NCI-H1694 treated with DMSO at 0.1 percent for 48 hours (cell line): ENCODE data around the gene TMEM87B.

ENCODE experiments used
- DNase-seq: peaks from one replicate; lab custom pipeline; 2025; lab: John Stamatoyannopoulos, UW

TMEM87B gene

DNA sequence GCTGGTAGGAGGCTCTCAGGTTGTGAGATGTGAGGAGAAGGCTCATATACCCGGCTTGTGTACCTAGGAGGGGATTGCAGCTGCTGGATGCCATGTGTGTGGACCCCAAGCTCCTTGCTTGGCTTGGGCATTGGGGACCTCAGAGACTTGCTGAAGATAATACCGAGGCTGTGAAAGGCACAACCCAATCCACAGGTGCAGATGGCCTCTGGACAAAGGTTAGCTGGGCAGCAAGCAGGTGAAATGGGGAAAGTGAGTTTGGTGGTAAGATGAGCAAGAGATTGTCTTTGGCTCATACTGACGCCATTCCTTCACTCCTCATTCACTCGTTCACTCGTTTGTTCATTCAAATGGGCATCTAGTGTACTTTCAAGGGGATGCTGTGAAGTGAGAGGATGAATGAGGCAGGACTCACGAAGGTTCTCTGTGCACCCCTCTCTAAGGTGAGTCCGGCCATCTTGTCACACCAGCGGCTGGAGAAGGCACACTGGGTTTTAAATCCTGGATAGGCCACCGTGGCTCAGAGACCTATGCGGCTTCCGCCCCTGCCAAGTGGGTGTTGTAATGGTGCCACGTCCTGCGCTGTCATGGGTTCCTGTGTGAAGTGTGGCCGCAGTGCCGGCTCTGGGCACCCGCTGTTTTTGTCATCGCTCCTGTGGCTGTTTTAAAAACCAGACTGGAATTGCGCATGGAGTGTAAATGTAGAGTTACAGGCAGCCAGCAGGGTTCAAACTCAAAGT, 96.8 kb downstream of the TMEM87B start:
- DNase-seq = no peak

DNA sequence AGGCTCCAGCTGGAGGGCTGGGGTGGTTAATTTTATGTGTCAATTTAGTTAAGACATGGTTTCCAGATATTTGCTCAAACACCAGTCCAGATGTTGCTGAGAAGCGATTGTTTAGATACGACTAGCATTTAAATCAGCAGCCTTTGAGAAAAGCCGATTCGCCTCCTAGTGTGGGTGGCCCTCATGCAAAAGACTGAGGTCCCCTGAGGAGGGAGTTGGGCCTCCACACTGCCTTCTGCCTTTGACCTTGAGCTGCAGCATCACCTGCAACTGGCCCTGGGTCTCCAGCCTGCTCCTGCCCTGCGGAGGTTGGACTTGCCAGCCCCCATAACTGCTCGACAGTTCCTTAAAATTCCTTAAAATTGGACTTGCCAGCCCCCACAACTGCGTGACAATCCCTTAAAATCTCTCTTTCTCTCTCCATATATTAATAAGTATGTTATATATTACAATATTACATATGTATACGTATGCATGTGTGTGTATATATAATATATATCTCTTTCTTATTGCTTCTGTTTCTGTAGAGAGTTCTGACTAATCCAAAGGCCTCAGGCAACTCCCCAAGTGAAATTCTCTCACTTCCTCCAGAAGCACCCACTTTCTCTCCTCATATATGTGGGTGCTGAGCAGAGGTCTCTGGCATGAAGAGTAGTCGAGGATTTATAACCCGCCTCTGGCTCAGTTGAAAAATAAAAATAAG, 97.6 kb downstream of the TMEM87B start:
- no peak for DNase-seq

DNA sequence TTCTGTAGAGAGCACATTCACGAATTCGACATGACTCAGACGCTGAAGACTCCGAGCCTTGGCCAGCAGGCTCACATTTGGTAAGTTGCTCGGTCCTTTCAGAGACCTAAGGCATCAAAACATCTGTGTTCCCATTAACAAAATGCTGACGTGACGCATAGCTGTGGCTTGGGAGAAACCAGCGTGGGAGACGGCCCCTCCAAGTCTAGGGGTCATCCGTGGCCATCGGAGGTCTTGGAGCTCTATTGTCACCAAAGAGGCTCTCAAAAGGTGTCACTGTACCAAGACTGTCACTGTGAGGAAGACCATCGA, 98.1 kb downstream of the TMEM87B start:
- DNase-seq = no peak

DNA sequence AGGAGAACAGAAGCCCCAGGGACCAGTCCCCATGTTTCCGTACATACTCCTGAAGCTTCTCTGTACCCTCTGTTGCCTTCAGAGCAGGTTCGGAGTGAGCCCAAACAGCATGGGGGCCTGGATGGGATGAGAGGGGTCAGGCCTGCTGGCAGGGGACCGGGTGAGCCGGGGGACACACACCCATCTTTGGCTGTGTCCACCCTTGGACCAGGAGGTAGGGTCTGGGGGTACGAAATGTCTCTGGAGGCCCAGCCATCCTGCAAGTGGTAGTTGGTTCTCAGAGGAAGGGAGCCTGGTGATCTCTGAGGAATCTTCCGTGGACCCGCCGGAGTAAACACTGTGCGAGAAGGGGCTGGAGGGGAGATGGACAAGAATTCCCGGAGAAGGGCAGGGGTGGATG, 98.4 kb downstream of the TMEM87B start:
- no peak for DNase-seq

DNA sequence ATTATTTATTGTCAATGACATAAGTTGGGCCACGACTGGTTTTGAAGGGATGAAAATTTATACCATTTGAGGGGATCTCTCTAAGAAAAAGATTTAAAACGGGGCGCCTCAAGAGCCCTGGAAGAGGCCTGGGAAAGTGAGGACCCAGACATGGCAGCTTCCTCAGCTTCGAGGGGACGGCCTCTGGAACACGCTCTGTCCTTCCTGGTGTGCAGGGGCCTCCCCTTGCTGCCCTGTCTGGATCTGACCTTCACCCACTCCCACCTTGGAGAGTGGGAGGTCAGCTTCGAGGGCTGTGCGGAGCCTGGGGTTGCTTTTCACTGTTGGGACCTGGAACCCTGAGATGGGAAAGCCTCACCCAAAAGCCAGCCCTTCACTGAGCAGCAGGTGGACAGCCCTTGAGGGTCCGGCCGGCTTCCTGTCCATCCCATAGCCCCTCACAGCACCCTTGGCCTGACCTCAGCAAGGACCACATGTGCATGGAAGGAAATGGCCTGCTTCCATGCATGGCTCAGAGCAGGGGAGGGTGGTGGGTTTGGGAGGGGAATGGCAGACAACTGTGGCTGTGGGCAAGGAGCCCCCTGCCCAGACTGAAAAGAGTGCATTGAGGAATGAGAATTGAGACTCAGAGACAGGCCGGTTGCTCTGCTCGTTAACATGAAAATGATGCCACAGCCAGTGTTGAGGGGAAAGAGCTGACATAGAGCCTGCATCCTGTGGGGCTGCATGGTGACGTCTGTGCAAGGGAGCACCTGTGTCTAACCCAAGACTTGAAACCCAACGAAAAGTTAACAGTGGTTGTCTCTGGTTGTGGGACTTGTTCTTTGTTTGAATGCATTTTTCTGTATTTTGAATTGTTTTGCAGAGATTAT, 99.4 kb downstream of the TMEM87B start:
- DNase-seq = no peak

DNA sequence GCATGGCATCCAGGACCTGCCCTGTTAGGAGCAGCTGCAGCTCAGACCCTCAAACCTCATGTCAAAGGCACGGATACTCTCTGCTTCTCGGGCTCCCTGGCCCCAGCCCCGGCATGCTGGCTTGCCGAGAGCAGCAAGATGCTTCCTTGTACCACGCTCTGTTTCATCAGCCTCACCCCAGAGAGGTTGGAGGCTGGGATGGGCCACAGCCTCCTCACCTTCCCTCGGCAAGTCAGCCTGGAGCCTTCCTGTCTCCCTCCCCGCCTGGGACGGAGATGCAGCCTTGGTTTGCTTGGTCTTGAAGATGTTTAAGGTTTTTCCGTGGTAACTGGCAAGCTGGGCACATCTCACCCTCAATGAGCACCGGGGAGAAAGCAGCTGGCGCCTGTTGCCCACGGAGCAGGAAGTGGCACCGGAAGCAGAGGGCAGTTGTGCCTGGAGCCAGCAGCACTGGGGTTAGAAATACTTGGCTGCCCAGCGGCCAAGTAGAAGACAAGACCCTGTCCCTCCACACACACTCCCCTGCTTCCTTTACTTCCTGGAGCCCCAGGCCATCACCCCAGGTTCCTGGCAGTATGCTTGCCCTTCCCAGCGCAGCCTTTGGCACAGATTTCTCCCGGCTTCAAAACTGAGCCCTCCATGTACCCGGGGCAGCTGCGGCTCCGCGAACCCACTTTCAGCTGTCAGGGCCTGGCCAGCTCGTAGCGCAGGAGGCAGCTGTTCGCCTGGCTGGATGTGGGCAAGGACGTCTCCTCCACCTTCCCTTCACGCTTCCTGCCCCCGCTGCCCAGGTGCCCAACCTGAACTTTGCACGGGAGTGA, 100.5 kb downstream of the TMEM87B start:
- no peak for DNase-seq

DNA sequence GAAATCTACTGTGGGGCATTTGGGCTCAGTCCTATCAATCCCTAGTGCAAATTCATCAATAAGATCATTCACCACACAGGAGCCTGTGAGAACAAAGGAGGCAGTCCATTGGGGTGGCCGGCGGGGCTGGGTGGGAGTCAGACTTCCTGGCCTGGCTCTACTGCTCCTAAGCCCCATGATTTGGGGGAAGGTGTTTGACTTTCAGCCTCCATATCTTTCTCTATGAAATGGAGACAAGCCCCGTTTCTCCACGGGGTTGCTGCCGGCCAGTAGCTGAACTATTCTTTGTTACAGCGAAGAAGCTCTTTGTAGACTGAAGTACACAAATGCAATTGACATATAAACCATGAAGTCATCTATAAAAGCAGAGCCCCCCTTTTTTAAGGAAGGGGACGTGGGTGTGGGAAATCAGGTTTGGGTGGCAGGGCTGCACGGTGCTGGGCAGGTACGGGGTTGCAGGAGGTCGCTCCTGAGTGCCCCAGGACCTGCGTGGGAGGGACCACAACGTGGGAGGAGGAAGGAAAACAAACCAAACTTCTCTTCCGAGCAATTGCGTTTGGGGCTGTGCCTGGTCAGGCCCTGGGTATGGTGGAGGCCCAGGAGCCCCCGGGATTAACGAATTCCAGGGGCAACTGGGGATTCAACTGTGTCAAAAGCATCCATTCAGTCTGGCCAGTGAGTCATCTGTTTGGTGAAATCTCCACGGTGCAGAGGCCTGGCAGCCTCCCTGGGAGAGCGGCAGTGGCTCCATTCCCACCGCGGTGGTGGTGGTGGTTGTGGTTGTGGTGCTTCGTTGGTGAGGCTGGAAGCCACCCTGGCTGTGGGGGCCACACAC, 101.3 kb downstream of the TMEM87B start:
- DNase-seq = no peak

DNA sequence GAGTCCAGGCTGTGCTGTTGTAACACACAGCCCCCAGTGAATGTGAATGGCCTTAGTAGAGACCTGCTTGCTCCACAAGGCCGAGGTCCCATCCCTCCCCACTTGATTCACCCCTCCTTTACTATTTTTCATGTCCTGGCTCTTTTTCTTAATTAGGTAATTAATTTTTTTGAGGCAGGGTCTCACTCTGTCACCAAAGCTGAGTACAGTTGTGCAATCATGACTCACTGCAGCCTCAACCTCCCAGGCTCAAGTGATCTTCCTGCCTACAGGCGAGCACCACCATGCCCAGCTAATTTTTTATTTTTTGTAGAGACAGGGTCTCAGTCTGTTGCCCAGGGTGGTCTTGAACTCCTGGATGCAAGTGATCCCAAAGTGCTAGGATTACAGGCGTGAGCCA, 102.4 kb downstream of the TMEM87B start:
- DNase-seq = no peak

DNA sequence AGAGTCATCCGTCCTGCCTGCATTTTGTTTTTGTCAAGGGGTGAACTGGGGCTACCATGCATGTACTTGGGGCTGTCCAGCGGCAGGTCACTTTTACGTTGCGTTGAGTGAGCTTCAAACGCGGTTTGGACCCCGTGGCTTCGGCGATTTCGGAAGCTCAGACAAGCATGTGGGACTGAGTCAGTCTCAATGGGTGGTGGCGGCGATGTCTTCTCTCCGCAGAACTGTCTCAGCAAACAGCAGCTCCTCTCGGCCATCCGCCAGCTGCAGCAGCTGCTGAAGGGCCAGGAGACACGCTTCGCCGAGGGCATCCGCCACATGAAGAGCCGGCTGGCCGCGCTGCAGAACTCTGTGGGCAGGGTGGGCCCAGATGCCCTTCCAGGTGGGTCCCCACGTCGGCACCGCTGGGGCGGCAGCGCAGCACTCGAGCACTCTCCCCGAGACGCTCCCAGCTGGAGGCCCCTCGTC, 104.4 kb downstream of the TMEM87B start:
- no peak for DNase-seq

DNA sequence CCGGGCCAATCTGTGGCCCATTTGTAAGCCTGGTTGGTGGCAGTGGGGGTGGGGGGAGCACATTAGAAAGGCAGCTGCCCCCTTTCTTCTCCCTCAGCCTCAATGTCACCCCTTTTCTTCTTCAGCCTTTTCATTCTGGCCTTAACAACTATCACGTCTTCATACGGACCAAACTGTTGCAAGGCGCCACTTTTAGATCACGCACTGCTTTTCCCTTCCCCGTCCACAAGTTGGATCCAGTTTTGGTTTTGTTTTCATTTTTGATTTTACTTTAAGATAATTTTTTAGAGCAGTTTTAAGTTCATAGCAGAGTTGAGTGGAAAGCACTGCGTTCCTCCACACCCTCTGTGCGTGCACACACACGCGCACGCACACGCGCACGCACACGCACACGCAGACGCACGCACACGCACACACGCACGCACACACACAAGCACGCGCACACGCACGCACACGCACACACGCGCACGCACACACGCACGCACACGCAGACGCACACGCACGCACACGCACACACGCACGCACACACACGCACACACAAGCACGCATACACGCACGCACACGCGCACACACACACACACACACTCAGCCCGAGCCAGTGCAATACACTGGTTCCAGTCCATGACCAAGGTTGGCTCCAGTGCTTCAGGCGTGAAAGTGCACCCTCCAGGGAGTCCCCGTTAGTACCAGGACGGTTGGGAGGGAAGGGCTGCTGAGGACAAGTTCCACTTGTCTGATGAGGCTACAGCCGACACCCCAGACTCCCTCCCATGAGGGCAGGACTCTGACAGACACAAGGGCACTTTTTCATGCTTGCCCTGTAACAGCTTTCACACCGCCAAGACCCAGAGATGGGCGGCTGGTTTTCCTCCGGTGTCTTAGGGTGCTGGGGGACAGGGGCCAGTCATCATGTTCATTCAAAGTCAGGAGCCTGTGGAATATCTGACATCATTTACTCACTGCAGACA, 105.5 kb downstream of the TMEM87B start:
- DNase-seq = no peak

DNA sequence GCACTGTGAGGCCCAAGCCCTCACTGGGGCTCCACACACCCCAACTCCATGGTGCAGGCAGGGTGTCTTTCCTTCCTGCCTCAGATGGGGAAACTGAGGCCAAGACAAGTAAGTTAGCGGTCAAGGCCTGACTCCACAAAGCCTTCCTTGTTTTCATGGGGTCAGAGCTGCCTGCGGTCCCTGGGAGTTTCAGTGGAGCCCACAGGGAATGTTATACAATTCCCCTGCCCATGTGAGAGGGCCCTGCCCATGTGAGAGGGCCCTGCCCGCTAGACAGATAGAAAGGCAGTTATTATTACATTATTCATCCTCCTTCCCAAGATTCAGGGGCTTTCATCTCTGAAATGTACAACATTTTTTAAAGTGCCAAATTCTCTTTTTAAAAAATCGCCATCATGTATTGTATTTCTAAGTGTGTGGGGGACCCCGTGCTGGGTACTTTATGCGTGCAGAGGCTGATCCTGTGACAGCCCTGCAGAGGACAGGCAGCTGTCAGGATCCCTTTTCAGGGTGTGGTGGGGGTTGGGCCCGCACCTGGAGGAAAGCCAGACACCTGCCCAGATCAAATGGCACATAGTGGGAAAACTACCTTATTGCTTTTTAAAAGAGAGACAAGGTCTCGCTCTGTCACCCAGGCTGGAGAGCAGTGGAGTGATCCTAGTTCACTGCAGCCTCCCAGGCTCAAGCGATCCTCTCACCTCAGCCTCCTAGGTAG, 106.5 kb downstream of the TMEM87B start:
- DNase-seq = no peak

DNA sequence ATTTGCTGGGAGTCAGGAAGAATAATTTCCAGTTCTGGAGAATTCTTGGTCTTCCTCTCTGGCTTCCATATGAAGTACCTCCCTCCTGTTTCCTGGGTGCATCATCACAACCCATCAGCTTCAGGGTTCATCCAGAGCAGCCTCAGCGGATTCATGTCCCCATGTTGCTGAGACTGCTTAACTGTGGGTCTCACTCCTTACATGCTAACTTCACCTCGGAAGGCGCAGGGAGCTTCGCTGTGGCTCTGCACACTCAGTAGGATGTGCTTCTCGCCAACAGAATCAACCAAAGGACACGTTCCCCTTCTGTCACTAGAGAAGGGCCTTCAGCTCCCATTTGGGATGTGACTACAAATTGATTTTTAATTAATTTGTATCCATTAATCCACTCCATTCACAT, 107.3 kb downstream of the TMEM87B start:
- DNase-seq = no peak

DNA sequence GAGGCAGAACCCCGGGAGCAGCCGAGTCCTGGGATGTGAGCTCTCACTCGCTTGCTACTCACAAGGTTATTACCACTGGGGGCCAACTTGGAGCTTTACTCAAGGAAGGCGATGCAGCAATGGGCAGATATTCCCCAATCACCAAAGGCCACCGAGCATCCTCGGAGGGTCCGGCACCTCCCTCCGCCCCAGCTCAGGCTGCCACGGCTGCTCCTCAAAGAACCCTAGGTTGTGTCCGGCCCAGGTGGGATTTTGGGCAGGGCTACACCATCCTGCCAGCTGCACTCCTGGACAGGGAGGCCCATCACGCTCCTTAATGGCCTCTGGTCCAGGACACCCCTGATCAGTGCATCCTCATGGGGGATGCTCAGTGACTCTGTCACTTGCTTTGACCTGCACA, 107.9 kb downstream of the TMEM87B start:
- no peak for DNase-seq

DNA sequence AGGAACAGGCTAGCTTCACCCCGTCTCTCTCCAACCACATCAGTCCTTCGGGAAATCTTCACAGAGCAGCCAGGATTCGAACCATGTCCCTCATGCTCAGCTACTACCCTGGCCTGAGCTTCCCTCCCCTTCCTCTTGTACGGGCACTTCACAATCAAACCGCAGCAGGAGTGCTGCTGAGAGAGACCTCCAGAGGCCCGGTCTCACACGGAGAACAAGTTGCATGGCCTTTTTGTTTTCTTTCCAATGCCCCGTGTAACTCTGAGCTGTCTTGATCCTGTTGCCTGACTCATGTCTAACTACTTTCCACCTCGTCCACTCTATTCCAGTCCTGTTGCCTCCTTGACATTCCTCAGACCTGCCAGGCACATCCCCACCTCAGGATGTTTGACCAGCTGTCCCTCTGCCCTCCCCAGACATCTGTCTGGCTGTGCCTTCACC, 108.5 kb downstream of the TMEM87B start:
- DNase-seq = no peak

DNA sequence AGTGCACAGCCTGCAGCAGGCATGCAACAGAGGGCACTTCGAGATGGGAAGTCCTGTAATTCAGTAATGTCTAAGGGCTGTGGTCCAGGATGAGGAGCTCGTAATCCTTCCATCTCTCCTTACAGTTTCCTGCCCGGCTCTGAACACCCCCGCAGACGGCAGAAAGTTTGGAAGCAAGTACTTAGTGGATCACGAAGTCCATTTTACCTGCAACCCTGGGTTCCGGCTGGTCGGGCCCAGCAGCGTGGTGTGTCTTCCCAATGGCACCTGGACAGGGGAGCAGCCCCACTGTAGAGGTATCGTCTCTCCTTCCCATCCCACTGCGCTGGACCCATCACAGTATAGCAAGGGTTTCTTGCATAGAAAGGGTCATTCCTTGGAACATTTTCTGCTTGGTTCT, 109.8 kb downstream of the TMEM87B start:
- no peak for DNase-seq

DNA sequence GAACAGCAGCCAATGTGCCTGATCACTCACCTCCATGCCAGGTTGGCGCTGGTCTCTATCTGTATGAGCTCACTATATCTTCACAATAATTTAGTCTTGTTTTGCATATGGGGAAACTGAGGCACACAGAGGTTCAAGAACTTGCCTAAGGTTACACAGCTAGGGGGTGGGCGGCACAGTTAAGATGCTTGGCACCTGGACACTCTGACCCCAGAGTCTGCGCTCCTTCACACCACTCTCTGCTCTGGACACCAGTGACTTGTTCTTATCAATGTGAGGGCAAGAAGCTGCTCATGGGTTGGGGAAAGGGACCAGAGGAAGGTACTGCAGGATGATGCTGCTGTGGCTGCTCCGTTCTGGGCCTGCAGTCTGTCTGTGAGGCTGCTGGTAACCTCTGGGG, 110.2 kb downstream of the TMEM87B start:
- DNase-seq = no peak

DNA sequence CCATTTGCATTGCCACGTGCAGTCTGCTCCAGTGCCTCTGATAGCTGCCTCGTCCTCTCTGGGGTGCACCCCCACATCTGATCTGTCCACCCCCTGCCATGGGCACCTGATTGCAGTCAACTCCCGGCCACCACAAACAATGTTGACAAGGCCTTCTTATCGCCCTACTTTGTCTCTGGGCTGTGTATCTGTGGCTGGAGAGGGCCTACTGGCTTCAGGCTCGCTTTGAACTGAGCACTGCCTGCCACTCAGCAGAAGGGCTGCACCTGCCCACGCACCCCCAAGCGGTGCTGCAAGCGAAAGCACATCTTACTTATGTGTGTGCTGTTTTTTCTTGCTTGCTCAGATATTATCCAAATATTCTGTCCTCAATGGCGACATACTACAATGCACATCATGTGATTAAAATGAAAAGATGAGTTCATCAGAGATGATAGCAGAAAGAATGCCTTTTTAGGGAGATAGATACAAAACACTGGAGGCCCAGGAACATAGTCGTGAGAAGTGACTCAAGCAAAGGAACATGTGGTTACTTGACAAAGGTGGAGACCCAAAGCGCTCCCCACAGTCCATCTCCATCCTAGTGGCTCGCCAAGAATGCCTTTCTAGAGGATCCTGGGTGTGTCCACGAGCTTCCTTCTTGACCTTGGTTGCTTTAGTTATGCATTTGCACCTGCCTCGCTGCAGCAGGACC, 111.9 kb downstream of the TMEM87B start:
- DNase-seq = no peak

DNA sequence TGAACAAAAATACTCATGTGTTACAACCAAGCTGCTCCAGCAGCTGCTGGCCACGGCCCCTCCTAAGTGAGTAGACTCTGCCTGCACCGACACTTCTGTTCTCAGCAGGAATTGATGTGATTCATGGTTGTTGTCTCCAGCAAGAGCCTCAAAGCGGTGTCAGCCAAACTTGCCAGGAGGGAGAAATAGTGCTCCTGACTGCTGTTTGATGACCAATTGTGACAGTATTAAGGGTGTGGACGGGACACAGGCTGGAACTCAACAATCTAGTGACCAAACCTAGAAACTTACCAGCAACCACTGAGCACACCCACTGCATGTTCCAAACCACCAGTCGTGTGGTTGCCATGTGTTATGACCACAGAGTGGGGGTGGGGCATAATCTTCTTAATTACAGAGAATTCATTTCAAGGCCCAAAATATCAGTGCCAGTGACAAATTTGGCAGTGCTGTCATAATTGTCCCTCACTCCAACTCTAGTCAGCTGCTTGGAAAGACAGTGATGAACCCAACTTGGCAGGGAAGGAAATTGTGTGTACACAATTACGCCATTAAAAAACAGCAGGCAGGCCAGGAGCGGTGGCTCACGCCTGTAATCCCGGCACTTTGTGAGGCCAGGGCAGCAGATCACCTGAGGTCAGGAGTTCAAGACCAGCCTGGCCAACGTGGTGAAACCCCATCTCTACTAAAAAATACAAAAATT, 113.5 kb downstream of the TMEM87B start:
- no peak for DNase-seq
